ENCODE data around the gene TNNC2. TPM values are rescaled to one million over a fixed set of nuclear protein-coding genes. Genes with fewer than 3 reads are reported as not detected.
A peak's percentile ranks its signal among the peaks of the same experiment; 100 is the strongest.

The TNNC2 gene
- polyA plus RNA-seq (2012; rRNA removed), result 0.57 and 1.1 TPM in 2 replicates
- 0.62 and 0.67 TPM in 2 replicates for polyA plus RNA-seq (2012; cell fraction: cytosol; rRNA removed)
- 4.0 and 4.1 TPM in 2 replicates for polyA plus RNA-seq (2012; cell fraction: nucleus; rRNA removed)

- Histone ChIP-seq H3F3A (replicated peaks; ENCODE audit: insufficient read depth) (no peaks in the 10 kb centered on the region), H2AFZ (ENCODE audit: low read depth) (peak within 1 kb of the TSS; percentile 78; the same call in 1 of the 2 replicates), H3K9me2 (no peaks in the 10 kb centered on the region), H4K20me1 (ENCODE audit: insufficient read depth) (no peaks in the 10 kb centered on the region), H3K4me2 (peak within 1 kb of the TSS; percentile 65; the same call in 1 of the 2 replicates), H3K36me3 (replicated peaks in 1 of 2; ENCODE audit: control insufficient read depth in 1 of 2, insufficient read depth in 2 of 2, low read length in 1 of 2) (no peaks in the 10 kb centered on the region), H3K27ac (ENCODE audit: low read depth in 2 of 2, low read length in 1 of 2) (peak within 1 kb of the TSS in 1 of 2 experiments; percentile 24; a peak in 1 of 4 replicates), H3K27me3 (ENCODE audit: insufficient read depth) (no peaks in the 10 kb centered on the region), H3K9me3 (no peaks in the 10 kb centered on the region), H3K79me2 (ENCODE audit: insufficient read depth) (no peaks in the 10 kb centered on the region), H3K4me1 (ENCODE audit: control insufficient read depth in 1 of 2, insufficient read depth in 2 of 2, low read depth in 1 of 2, low read length in 1 of 2) (peaks cover 0 to 8% of the 10 kb centered on the region in 2 experiments; a peak in 2 of 4 replicates), H3K4me3 (ENCODE audit: low read depth in 2 of 2, low read length in 1 of 2) (no peak within 1 kb of the TSS), H3K9ac (0 out of 2 replicates have a peak within 1 kb of the TSS, but pooled peaks have one; percentile 16)
- no peak for DNase-seq
- ChIA-PET CTCF (no interaction called here), POLR2A (no interaction called here)
- TF ChIP-seq TAF1 (IDR thresholded peaks at IDR 0.05; ENCODE audit: borderline replicate concordance, low read depth, low read length), result no peak
- no peak for TF ChIP-seq CHD2 (IDR thresholded peaks at IDR 0.05; ENCODE audit: low read length, partially characterized antibody)
- no peak for TF ChIP-seq RFX5 (IDR thresholded peaks at IDR 0.05; ENCODE audit: low read length)
- TF ChIP-seq ELF1 (IDR thresholded peaks at IDR 0.05), result no peak
- no peak for TF ChIP-seq GABPA (IDR thresholded peaks at IDR 0.05; ENCODE audit: low read depth)
- TF ChIP-seq EP300 (IDR thresholded peaks at IDR 0.05; ENCODE audit: borderline replicate concordance in 1 of 2, low read depth in 1 of 2, low read length in 1 of 2), result no peak
- TF ChIP-seq CTCF (IDR thresholded peaks at IDR 0.05), result no peak
- no peak for TF ChIP-seq PBX3 (IDR thresholded peaks at IDR 0.05)
- TF ChIP-seq FOXJ3 (CRISPR knock-in tag; IDR thresholded peaks at IDR 0.05), result no peak
- TF ChIP-seq MXI1 (IDR thresholded peaks at IDR 0.05; ENCODE audit: low read depth, low read length), result no peak
- TF ChIP-seq TEAD4 (IDR thresholded peaks at IDR 0.05; ENCODE audit: borderline replicate concordance, insufficient read depth), result no peak
- no peak for TF ChIP-seq FOSL2 (IDR thresholded peaks at IDR 0.05; ENCODE audit: borderline replicate concordance, low read depth)
- no peak for TF ChIP-seq RAD21 (IDR thresholded peaks at IDR 0.05; ENCODE audit: low read length)
- no peak for TF ChIP-seq NFIC (IDR thresholded peaks at IDR 0.05; ENCODE audit: borderline replicate concordance)
- TF ChIP-seq USF2 (IDR thresholded peaks at IDR 0.05; ENCODE audit: borderline replicate concordance, low read depth, low read length), result no peak
- no peak for TF ChIP-seq SMC3 (IDR thresholded peaks at IDR 0.05; ENCODE audit: low read depth, low read length)
- TF ChIP-seq REST (IDR thresholded peaks at IDR 0.05; ENCODE audit: low read depth, low read length), result no peak
- no peak for TF ChIP-seq MEF2A (IDR thresholded peaks at IDR 0.05; ENCODE audit: borderline replicate concordance, low read depth)
- WGBS (ENCODE audit: low lambda C conversion rate), result 82% methylated on average over 8 of the region's 8 CpGs
Measured at GRCh38 chr20:45827030-45827652, at the start of gene TNNC2. TSS of gene TNNC2 (minus strand) at chr20:45827312. CDS start at chr20:45827248, 64 bp downstream.

Measured in SK-N-SH (cell line).